Activated effector memory CD4-positive, alpha-beta T cell treated with Interleukin-2 at 50 U/mL for 16 hours (primary cell): ENCODE measurements around the gene DAPK1.

Source experiments
- DNase-seq: peaks from one replicate; pipeline ENCODE4 v3.0.0-alpha.2; 2020

Gene DAPK1

DNA sequence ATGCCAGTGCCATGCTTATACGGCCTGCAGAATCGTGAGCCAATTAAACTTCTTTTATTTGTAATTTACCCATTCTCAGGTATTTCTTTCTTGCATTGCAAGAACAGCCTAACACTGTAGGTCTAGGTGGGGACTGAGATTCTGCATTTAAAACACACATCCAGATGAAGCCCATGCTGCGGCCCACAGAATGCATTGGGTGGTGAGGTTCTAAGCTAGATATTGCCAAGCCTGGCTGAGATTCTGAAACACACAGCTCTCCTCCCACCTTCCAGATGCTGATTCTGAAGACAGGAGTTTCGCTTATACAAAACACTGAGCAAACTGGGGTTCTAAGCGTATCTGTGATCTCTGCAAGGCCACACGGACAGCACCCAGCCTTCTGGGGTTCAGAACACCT, 75.1 kb downstream of the DAPK1 start:
- DNase-seq, result no peak

DNA sequence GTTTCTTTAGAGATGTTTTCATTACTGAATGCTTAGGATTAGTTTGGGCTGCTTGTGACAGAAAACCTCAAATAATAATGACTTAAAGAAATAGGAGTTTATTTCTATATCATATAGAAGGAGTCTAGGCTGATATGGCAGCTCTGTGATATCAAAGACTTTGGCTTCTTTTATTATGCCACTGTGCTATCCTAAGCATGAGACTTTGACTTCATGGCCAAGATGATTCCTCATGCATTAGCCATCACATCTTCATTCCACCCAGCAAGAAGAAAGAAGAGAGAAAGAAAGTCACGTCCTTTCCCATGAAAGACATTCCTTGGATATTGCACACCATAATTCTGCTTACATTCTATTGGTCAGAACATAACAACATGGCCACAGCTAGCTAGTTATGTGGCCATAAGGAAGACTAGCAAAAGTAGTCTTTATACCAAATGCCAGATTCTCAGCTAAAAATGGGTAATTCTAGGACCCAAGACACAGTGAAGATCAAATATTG, 76.2 kb downstream of the DAPK1 start:
- DNase-seq, result no peak

DNA sequence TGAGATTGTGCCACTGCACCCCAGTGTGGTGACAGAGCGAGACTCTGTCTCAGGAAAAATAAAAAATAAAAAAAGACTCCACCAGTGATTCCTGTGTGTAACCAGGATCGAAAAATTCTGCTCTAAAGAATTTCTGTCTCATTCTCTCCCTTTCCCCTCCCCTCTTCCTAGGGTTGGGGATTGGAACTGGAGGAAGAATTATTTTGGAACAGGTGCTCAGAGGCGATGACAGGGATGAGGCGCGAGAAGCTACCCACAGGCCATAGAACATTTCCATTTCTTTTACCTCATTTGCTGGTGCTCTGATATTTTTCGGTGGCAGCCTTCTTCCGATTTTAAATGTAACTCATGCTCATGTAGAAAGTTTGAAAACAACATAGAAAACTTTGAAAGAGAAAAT, 80.1 kb downstream of the DAPK1 start:
- no peak for DNase-seq

DNA sequence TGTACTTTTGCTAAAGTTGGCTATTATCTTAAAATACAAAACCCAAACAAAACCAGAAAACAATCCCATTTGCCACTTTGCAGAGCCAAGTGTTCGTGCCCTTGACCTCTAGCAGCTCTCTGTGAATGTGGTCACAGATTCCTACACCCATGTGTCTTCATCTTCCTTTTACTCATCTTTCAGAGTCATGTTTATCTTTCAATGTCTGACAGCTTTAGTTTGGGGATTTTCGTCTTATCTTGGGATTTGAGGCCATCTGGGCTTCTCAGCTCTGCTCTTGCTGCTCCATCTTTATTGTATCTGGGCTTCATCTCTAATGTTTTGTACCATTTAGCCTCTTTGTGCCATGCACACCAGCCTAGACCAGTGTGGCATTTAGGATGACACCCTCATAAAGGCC, 81.0 kb downstream of the DAPK1 start:
- no peak for DNase-seq

DNA sequence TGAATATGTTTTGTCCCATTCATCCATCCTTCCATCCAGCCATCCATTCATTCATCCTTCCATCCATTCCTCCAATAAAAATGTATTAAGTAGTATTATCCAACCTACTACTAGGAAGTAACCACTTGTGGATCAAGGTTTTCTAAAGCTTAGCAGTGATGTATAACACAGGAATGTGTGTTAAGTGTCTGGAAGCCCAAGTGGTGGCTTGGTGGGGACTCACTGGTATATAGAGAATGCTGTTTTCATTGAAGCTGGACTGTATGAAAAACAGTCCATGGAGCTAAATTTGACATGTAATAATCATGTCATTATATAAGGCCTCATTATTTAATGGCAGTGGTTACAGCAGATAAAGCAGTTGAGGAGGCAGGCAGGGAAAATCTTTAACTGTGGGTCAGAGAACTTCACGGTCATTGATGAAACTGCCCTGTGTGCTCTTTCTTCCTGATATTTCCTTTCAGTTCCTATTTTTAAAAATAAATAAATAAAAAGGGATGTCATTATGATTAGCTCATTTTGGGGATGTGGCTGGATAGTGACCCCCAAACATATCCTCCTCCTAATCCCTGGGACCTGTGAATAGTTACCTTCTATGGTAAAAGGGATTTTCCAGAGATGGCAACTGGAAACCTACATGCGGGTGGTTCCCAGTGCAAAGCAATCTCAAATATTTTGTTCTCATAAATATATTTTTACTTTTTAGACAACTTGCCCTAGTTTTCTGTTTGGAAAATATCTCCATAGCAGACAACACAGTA, 82.3 kb downstream of the DAPK1 start:
- no peak for DNase-seq

DNA sequence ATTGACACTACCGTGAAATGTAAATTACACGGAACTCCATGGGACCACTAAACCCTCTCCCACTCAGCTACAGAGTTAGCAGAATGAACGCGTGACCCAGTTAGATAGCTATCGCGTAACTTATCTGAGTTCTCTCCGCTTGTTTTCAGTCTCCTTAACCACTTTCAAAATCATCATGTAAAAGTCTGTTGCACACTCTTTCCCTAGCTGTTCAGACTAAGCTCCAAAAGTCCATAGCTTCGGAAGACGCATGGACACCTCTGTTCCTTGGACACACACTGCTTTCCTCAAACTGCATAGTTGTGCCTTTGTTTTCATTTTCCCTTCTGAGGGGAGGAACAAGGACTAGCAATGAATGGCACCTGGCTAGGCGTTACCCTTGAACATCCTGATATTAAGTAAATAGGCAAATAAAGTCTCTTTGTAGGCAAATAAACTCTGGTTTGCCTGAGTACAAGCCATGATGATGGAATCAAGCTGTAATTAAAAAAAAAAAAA, 83.3 kb downstream of the DAPK1 start:
- no peak for DNase-seq

DNA sequence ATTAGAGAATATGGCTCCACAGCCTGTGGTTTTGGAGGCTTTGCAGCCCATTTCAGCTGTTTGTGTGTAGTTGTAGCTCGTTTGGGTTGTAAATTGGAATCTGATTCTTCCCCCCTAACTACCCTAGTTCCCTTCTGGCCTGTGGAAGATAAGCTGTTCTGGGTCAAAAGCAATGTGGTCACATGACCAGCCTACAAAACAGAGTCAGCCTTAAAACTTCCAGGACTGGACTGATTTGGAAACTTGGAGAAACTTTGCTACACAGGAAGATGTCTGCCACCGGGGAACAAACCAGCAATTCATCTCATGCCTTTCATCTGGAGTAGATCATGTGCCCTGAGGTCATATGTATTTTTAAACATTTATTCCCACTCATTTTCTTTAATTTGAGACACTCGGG, 83.8 kb downstream of the DAPK1 start:
- DNase-seq, result no peak

DNA sequence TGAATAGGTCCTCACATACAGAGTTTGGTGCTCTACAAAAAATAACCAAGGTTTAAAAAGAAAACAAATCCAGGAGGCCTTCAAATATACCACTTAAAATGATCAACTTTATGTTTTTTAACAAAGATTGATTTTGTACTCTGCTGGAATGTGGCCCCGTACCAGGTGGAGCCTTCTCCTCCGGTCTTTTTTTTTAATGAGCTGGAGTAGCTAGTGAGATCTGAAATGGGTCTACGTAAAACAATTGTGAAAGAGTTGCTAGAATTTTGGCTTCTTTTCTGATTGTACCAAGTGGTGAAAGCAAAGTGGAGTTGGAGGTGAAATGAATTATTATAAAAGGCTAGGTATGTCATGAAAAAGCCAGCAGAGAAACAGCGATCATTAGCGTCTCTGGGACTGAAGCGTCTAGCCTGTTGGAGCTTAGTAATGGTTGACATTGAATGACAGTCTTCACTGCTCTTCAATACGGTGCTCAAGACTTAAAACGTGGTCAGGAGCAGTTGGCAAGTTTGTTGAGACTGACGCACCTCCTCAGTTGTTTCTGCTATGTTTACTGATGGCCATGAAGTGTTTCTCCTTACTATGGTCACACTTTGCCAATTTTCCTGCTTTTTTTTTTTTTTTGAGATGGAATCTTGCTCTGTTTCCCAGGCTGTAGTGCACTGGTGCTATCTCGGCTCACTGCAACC, 84.4 kb downstream of the DAPK1 start:
- no peak for DNase-seq

DNA sequence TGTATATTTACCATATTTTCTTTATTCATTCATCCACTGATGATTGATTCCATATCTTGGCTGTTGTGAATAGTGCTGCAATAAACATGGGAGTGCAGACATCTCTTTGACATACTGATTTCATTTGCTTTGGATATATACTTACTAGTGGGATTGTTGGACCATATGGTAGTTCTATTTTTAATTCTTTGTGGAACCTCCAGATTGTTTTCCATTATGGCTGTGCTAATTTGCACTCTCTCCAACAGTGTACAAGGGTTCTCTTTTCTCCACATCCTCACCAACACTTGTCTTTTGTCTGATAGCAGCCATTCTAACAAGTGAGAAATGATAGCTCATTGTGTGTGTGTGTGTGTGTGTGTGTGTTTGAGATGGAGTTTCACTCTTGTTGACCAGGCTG, 86.7 kb downstream of the DAPK1 start:
- no peak for DNase-seq

DNA sequence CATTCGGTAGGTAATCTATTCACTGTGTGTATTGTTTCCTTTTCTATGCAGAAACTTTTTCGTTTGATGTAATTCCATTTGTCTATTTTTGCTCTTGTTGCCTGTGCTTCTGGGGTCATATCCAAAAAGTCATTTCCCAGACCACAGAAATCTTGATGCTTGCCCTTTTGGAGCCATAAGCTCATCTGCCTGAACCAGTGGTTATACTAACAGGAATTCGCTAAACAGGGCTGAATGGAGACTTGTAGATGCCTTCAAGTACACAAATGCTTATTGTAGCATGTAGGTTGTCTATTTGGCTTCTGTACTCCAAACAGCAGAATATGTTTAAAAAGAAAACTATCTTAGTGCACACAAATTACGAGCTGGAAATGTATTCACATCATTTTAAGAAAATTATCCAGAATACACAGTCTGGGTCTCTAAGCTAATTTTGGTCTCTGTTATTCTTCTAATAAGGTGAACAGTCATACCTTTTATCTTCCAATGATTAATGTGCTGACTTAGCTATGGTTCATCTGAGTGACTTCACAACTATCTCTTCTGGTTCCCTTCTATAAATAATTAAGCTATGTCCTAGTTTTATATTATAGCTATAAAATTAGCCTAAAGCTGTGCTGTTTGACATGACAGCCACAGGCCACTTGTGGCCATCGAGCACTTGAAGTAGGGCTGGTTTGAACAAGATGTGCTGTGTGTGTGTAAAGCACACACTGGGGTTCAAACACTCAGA, 87.6 kb downstream of the DAPK1 start:
- DNase-seq, result no peak

DNA sequence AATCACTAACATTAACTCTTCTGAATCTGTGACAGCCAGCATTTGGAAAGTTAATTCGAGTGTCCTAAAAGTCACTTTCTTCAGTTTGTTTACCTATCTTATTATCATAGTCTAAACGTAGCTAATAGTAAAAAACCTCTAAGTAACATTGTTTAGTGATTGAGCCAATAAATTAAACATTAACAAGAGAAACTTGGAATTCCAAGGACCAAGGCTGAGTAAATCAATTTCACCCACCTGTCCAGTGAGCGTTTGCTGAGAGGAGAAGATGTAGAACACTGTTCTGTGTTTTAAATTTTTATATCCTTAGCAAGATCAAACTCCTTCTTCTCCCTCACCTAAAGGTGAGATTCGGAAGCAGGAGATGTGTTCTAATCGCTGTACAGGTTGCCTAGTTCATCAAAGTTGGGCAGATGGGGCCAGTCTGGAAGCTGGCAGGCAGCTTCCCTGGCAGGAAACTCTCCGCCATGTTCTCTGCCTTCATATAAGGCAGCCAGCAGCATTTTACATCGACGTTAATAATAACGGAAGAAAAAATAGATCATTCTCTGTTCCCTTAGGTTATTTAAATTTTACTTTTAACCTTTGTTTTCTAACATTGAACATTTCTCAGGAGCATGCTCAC, 89.2 kb downstream of the DAPK1 start:
- no peak for DNase-seq

DNA sequence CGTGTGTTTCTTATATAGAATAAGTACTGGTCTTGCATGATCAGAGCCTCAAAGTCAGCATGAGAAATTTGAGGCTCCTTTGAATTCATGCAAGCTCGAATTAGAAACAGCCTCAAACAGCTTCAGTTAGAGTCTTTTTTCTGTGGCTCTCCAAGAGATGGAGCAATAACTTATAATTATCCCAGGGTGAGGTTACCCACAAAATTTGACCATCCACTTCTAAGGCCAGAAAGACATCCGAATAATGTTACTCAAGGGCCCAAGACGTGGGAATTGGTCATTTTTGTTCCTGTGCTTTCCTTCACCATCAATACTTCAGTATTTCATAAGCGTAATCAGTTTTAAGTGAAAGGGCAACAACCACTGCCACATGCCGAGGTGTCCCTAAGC, 89.7 kb downstream of the DAPK1 start:
- no peak for DNase-seq

DNA sequence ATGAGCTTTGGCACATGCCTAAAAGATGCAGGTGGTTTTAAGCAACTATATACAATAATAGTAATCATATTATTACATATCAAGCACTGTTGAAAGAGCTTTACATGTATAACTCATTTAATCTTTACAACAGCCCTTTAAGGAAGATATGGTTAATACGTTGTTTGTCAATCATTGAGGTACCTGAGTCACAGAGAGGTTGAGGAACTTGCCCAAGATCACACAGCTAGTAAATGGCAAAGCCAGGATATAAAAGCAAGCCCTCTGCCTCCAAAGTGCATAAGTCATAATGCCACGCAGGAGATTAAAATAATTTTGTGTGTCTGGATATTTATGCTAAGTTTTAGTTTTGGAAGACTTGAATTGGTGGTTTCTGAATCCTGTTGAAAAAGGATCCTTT, 90.2 kb downstream of the DAPK1 start:
- no peak for DNase-seq

DNA sequence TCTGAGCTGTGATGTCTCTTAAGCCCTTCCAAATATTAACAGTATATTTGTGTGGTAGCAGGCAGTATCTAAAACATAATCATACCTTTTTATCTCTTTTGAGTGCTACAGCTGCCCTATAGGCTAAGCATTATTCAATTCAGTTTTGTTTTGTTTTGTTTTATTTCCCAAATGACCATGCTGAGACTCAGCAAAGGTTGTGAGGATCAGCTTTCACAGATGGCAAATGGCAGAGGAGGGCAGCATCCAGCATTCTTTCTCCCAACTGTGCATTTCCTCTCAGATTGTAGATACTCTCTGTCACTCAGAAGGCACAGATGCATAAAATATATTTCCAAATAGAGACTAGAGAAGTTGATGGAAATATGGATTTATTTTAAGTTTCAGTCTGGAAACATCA, 90.7 kb downstream of the DAPK1 start:
- DNase-seq, result no peak

DNA sequence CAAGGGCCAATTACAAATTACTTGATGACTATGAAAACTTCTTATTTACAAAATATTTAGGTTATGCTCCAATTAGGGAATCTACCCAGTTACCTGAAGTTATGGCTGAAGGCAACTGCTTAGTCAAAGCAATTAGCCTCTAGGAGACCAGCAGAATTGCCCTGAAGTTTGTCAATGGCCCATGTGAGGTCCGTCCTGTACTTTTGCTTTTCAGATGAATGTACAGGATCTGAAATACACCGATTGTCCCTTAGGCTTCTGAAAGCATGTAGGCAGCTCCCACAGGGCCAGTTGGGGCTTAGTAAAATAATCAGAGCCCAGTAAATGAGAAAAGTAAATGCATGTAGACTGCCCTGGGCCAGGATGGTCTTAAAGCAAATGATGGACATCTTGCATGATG, 93.3 kb downstream of the DAPK1 start:
- DNase-seq, result no peak

DNA sequence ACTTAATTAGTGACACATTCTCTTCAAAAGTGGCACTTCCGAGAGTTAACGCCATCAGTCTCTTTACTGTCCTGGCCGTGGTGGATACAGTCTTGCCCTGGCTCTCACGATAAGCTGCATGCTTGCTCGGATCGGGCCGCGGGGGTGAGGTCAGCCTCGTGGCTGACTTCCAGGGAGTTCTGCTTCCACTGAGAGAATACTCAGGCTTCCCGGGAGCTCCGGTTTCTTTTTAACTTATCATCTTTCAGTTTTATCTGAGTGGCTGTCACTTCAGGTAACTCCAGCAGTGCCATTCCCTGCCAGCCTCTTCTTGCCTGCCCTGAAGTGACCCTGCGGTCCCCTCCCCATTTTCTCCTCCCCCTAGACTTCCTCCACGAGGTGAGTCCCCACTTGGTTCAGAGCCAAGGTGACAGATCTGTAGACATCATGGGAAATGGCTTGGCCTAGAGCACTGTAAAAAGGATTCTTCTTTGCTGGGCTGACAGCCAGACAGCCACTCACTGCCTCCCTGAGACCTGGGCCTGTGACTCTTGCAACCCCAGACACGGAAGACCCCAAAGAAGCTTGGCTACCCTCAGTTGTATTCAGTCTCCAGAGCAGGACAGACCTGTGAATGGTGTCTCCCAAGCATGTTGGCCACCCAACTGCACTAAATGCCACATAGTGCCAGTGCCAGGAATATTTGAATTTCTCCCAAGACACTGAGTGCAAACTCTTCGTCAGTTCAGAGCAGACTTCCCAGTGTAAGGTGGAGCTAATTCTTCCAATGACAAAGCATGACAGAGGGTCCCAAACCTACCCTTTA, 95.1 kb downstream of the DAPK1 start:
- no peak for DNase-seq

DNA sequence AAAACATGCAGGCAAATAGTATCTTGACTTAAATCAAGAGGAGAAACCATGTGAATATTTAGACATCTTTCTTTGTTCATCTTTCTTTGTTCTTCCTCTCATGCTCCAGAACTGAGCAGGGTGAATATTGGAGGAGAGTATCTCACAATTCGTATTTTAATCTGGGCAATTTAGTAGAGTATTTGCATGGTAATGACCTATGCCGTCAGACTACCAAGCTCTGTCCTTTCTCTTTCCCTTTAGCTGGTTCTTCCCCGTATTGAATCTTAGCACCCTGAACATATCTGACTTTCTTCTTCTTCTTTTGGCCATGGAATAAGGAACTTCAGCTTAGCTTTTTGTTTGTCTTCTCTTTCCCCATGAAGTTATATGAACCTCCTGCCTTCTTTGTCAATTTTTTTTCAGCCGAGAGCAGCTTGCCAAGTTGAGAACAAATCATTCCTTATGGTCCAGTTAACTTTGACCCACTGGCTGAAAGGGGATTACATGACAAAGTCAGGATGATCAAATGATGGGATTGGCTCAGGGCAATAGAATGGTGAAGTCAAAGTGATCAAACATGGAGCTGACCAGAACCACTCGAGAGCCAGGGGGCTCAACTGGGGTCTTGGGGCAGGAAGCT, 95.8 kb downstream of the DAPK1 start:
- DNase-seq, result no peak

DNA sequence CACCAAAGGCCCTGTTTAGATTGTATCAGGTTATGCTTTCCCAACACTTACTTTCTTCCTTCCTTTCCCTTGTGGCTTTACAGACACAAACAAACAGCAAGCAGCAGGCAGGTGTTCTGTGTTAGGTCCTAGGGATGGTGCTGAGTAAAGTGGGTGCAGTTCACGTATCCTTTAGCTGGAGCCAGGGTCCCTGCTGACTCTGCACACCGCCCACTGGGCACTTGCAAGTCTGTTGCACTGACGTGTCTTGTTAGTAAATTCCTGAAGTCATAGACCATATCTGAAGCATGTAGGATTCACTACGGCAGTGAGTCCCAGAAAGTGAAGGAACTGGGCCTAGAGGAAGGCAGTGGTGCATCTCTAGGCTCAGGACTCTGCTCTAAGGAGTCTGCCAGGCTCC, 96.5 kb downstream of the DAPK1 start:
- no peak for DNase-seq

DNA sequence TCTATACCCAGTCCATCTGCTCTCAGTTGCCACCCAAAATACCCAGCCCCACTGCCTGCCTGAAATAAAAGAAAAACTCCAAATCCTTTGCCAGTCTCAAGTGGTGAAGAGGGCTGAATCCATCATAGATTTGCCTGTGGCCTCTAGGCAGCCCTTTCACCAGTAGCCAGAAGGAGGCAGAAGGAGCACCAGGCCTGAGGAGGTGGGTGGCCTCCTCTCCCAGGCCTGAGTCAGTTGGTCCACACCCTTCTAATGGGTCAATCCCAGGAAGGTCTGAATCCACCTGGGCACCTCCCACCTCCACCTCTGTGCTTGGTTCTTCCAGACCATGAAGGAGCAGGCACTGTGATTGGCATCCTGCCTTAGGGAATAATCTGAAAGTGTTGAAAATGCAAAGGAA, 97.0 kb downstream of the DAPK1 start:
- DNase-seq, result no peak

DNA sequence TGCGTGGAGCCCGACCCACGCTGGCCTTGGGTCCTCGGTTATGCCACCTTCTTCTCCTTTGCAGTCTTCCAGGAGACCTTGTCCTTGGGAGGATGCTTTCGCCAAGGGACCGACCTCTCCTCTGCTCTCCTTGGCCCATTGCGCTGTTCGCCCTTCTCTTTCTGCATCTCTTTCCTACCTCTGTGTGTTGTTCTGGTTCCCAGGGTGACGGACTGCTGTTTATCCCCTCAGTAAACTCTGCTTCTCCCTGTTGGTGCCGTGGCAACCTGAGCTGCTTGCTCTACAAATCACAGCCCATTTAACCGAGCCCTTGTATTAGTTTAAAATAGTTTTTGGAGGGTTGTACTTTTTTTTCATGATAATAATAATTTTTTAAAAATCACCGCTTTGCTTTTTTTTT, 97.9 kb downstream of the DAPK1 start:
- DNase-seq, result no peak

DNA sequence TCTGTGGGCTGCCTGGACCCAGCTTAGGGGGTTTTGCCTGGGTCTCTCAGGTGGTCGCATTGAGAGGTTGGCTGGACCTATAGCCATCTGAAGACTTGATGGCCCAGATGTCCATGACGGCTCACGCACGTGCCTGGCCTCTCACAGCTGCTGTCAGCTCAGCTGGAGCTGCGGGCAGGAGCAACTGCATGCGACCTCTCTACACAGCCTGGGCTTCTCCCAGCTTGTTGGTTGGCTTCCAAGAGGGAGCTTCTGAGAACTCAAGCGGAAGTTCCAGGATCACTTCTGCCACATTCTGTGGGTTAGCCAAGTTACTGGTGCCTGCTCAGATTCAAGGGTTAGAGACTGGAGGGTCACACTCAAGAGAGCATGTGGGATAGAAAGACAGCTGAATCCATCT, 99.2 kb downstream of the DAPK1 start:
- no peak for DNase-seq
